GM12865 (cell line): ENCODE results near the gene TTC12.

Experiments
- DNase-seq: peaks from one replicate; pipeline ENCODE4 v3.0.0; 2010; ENCODE audit warnings: low read depth
- H3K4me3 ChIP-seq: 2 replicates; pipeline ENCODE4 v1.5.1; 2011; ENCODE audit warnings: mild to moderate bottlenecking, low read depth, low read length, control low read depth
- TF ChIP-seq, protein P1 (sequence below): IDR thresholded peaks from 2 replicates; pipeline ENCODE4 v1.5.1; 2011; ENCODE audit warnings: low read length, control low read depth, low read depth, inconsistent platforms; ENCODE audit not compliant: insufficient read depth; ENCODE audit errors: missing control alignments

The TTC12 gene

DNA sequence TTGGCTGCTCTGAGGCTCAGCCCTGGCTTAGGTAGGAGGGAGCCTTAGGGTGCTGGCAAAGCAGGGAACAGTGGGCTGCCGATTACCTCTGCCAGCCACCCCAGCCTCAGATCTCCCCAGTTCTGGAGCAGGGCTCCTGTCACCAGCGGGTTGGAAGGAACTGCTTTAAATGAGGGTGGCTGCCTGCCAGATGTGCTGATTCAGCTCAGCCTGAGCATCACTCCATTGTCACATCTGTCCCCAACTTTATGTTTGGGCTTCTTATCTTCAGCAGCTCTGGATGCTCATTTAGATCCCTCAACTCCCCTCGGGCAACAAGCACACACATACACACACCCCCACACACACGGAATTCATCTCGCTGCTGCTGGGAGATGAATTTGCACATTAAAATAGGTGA lies 56.3 kb downstream of the TTC12 start:
- no peak overlapping the region for H3K4me3 ChIP-seq
- TF ChIP-seq, protein P1, sequence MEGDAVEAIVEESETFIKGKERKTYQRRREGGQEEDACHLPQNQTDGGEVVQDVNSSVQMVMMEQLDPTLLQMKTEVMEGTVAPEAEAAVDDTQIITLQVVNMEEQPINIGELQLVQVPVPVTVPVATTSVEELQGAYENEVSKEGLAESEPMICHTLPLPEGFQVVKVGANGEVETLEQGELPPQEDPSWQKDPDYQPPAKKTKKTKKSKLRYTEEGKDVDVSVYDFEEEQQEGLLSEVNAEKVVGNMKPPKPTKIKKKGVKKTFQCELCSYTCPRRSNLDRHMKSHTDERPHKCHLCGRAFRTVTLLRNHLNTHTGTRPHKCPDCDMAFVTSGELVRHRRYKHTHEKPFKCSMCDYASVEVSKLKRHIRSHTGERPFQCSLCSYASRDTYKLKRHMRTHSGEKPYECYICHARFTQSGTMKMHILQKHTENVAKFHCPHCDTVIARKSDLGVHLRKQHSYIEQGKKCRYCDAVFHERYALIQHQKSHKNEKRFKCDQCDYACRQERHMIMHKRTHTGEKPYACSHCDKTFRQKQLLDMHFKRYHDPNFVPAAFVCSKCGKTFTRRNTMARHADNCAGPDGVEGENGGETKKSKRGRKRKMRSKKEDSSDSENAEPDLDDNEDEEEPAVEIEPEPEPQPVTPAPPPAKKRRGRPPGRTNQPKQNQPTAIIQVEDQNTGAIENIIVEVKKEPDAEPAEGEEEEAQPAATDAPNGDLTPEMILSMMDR: no peak
- DNase-seq: no peak

DNA sequence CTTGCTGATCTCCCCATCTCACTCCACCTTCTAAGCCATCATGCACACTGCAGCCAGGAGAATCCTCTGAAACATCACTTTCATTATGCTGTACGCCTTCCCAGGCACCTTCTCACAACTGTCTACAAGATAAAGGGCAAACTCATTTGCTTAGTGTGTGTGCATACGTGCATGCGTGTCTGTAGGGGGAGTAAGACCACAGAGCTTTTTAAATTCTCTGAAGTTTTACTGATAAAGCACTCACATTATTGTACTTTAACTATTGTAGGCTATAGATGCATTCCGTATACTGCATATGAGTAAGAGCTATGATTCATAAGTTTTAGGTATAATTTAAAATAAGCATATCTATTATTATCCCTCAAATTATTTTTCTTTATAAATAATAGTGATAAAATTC lies 57.9 kb downstream of the TTC12 start:
- TF ChIP-seq, protein P1: no peak
- DNase-seq: no peak

DNA sequence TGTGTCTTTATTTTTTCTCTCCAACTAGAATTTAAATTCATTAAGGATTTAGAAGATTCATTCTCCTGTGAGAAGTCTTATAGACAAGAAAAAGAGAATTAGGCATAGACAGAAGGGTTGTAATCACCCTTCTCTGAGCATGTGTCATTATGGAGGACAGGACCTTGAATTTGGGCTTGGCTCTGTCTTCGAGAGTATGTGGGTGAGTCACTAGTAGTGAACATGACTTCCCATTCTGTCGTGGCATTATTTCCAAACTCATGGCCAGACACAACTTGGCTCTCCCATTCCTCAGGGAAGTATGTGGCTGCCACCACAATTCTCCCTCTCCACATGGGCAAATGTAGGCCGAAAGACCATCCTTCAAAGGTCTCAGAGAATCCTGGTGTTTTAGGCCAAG lies 58.9 kb downstream of the TTC12 start:
- no peak for DNase-seq

More for the DNA sequence above, 57.9 kb downstream of the TTC12 start:
- no peak overlapping the region for H3K4me3 ChIP-seq

DNA sequence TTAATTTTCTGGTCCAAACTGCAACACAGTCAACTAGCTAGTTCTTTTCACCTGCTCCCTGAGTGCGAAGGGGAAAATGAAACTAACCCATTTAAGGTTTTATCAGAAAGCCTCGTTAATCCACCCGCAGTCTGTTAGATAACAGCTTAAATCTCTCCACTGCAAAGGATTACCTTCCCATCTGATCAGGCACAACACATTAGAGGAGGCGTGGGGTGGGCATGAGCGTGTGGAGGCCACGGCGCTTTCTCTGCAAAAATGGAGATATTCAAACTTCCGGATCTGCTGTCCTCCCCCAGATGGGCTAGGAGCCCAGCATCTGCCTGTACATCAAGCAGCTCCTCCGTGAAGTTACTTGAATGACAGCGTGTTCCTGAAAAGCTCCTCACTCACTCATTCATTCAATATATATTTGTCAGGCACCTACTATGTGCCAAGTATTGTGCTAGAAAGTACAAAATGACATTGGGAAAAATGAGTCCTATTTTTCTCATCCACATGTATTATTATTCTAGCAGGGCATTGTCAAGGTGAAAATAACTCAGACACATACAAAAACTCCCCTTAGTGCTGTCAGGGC lies 59.7 kb downstream of the TTC12 start:
- TF ChIP-seq, protein P1: no peak

More for the DNA sequence above, 58.9 kb downstream of the TTC12 start:
- H3K4me3 ChIP-seq: no peak overlapping the region
- TF ChIP-seq, protein P1: no peak

GRCh38 chr11:113375402-113375801 lies 61.0 kb downstream of the TTC12 start:
- TF ChIP-seq, protein P1: no peak
- no peak overlapping the region for H3K4me3 ChIP-seq
- DNase-seq: no peak

More for the DNA sequence above, 59.7 kb downstream of the TTC12 start:
- DNase-seq: no peak
- H3K4me3 ChIP-seq: no peak overlapping the region

DNA sequence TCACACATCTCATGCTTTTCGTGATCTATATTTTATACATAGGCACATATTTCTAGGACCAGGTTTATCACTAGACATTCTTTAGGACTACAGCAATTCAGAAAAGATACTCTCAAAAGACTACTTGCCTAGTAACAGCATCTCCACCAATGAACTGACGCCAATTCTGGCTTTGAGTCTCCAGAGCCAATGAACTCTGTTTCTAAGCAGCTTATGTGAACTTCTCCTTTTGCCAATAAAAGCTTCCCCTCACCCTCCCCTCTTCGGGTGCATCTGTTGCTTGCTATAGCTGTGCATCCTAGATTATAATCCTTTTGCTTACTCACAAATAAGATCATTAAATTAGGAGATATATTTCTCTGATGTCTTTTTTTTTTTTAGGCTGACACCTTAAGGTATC lies 61.8 kb downstream of the TTC12 start:
- TF ChIP-seq, protein P1: no peak
- peak; percentile 44 for DNase-seq
- H3K4me3 ChIP-seq: no peak overlapping the region
